Ascending aorta (tissue), 2 donors: ENCODE measurements around the gene TGM4. TPM values are rescaled to one million over a fixed set of nuclear protein-coding genes. Genes with fewer than 3 reads are reported as not detected.
A peak's percentile ranks its signal among the peaks of the same experiment; 100 is the strongest.

Source experiments
- DNase-seq, 2 donors: peaks; one replicate each; pipeline ENCODE4 v3.0.0-alpha.2; 2019; ENCODE audit warnings: low spot score in 2 of 2
- H3K27ac ChIP-seq, 2 donors: fragments of 200-600 bp; sonication (generic); one replicate each; pipeline ENCODE4 v1.5.1; 2016 to 2017; ENCODE audit warnings: mild to moderate bottlenecking in 1 of 2
- H3K27me3 ChIP-seq: fragments of 200-600 bp; sonication (generic); one replicate; pipeline ENCODE4 v1.5.1; 2017
- H3K36me3 ChIP-seq, 2 donors: fragments of 200-600 bp; sonication (generic); one replicate each; pipeline ENCODE4 v1.5.1; 2016
- H3K4me1 ChIP-seq, 2 donors: fragments of 200-600 bp; sonication (generic); one replicate each; pipeline ENCODE4 v1.5.1; 2016 to 2017; ENCODE audit warnings: mild to moderate bottlenecking in 1 of 2
- H3K4me3 ChIP-seq, 2 donors: fragments of 200-600 bp; sonication (generic); one replicate each; pipeline ENCODE4 v1.5.1; 2016 to 2017; ENCODE audit warnings: mild to moderate bottlenecking in 1 of 2
- H3K9me3 ChIP-seq, 2 donors: fragments of 200-600 bp; sonication (generic); one replicate each; pipeline ENCODE4 v1.5.1; 2016
- intact Hi-C: fragments of 100-400 bp; cut with DNase I; formaldehyde crosslinking; loops from one replicate; pipeline ENCODE4 v1.15.1; 2023
- total RNA-seq: library from RNA; depleted of rRNA; stranded (reverse); fragments of >200 nt; gene quantifications from one replicate; pipeline ENCODE4 v1.1.0, GENCODE V29; 2016
- TF ChIP-seq, protein P1 (sequence below), 3 experiments: fragments of 200-600 bp in 2 of 3; fragments of 450-650 bp in 1 of 3; sonication (generic) in 2 of 3; IDR thresholded peaks; one replicate each; pipeline ENCODE4 v1.5.1; 2016 to 2019; ENCODE audit warnings: antibody characterized with exemption in 3 of 3, mild to moderate bottlenecking in 1 of 3, moderate library complexity in 1 of 3

The TGM4 gene
- total RNA-seq, 1 donor from 2014 or later, result not detected

DNA sequence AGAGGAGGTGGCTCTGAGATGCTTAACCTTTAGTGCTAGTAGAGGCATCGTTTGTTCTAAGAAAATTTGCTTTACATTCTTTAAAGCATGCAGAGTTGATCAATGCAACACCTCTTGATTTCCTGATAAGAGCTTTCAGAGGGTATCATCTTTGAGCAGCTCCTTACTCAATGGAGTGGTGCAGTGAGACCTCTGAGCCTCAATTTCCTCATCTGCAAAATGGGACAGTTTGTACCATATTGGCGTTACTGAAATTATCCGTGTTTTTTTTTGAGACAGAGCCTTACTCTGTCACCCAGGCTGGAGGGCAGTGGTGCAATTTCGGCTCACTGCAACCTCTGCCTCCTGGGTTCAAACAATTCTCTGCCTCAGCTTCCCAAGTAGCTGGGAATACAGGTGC lies 14.3 kb upstream of the TGM4 start:
- no peaks in the 10 kb centered on the region for H3K9me3 ChIP-seq
- no peak overlapping the region for H3K27ac ChIP-seq
- TF ChIP-seq, protein P1, sequence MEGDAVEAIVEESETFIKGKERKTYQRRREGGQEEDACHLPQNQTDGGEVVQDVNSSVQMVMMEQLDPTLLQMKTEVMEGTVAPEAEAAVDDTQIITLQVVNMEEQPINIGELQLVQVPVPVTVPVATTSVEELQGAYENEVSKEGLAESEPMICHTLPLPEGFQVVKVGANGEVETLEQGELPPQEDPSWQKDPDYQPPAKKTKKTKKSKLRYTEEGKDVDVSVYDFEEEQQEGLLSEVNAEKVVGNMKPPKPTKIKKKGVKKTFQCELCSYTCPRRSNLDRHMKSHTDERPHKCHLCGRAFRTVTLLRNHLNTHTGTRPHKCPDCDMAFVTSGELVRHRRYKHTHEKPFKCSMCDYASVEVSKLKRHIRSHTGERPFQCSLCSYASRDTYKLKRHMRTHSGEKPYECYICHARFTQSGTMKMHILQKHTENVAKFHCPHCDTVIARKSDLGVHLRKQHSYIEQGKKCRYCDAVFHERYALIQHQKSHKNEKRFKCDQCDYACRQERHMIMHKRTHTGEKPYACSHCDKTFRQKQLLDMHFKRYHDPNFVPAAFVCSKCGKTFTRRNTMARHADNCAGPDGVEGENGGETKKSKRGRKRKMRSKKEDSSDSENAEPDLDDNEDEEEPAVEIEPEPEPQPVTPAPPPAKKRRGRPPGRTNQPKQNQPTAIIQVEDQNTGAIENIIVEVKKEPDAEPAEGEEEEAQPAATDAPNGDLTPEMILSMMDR (IDR thresholded peaks at IDR 0.05), result no peak
- H3K4me1 ChIP-seq, result peaks cover 0 to 11% of the 10 kb centered on the region in 2 donors
- no peaks in the 10 kb centered on the region for H3K36me3 ChIP-seq
- no peaks in the 10 kb centered on the region for H3K27me3 ChIP-seq
- intact Hi-C loops, result loop anchor here (2.0 to 10.0 kb wide), 3 partner anchors 117 to 805 kb away; partner anchors contain the start of genes EXOSC7, TCAIM and ZDHHC3
- no peak for DNase-seq
- no peak overlapping the region for H3K4me3 ChIP-seq

DNA sequence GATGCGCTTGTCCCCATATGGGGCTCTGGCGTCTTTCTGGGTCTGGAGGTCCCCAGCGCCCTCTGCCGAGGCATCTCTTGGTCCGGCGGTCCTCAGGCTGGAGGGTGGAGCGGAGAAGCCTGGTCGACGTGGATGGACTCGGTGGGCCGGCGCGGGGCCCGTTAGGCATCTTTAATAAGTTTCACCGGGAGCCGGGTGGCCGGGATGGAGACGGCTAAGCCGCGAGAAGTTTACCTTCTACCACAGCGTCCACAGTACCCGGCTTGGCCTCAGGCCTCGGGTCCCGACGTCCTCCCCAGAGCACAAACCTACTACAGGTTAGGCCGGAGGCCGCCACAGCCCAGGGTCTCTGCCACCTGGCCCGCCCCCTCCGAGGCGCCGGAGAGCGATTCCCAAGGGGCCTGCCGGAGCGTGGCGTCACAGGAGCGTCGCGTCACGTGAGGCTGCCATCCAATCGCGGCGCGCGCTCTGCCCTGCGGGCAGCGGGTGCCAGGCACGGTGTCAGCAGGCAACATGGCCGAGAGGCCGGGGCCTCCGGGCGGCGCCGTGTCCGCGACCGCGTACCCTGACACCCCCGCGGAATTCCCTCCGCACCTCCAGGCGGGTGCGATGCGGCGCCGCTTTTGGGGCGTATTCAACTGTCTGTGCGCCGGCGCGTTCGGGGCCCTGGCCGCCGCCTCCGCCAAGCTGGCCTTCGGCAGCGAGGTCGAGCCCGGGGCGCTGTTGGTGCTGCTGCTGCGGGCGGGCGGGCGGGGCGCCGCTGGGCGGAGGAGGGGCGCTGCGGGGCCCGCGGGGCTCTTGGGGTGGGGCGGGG lies 12.8 kb upstream of the TGM4 start, which contains the start of gene TMEM42:
TMEM42 (plus strand) TSS at position 501 of the 814 bp plus-strand sequence; CDS start at position 514, 13 bp downstream.
- intact Hi-C loops, result loop anchor here (1.0 to 10.0 kb wide), 5 partner anchors 100 to 803 kb away; partner anchors contain the start of genes EXOSC7, KIAA1143, KIF15 and TCAIM
- peaks cover 0 to 11% of the 10 kb centered on the region in 2 donors for H3K4me1 ChIP-seq
- DNase-seq, result peak; percentile 55 to 95
- no peaks in the 10 kb centered on the region for H3K27me3 ChIP-seq
- H3K27ac ChIP-seq, result peak within 1 kb of the TSS; percentile 91 to 96
- H3K36me3 ChIP-seq, result peaks cover 0 to under 1% of the 10 kb centered on the region in 2 donors
- peak within 1 kb of the TSS; percentile 67 to 89 for H3K4me3 ChIP-seq
- TF ChIP-seq, protein P1 (IDR thresholded peaks at IDR 0.05), result peak in 2 of 3 experiments; percentile 4 to 40
- no peaks in the 10 kb centered on the region for H3K9me3 ChIP-seq

DNA sequence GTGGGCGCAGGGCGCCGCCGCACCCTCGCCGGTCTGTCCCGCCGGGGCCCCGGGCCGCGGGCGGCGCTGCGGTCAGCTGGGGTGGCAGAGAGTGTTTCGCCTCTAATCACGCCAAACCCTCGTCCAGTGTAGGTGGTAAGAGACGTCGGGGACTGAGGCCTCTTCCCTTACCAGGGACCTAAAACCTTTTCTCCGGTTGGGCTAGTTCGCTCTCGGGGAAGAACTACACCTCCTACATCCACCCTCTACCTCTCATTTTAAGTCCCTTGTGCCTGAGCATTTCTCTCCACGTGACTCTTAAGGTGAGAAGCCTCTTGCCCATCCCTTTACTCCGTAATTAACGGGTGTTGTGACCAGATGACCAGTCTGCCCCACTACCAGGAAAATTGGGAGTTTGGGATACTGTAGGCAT lies 12.2 kb upstream of the TGM4 start:
- Histone ChIP-seq H3K4me1 (peaks cover 0 to 11% of the 10 kb centered on the region in 2 donors), H3K4me3 (peak overlapping the region; percentile 67 to 89), H3K9me3 (no peaks in the 10 kb centered on the region), H3K36me3 (peaks cover 0 to 4% of the 10 kb centered on the region in 2 donors), H3K27me3 (no peaks in the 10 kb centered on the region), H3K27ac (peak overlapping the region; percentile 91 to 96)
- TF ChIP-seq, protein P1 (IDR thresholded peaks at IDR 0.05), result no peak
- intact Hi-C loops, result loop anchor here (5.0 to 10.0 kb wide), 2 partner anchors 525 to 803 kb away; partner anchors contain the start of gene TCAIM
- no peak for DNase-seq

DNA sequence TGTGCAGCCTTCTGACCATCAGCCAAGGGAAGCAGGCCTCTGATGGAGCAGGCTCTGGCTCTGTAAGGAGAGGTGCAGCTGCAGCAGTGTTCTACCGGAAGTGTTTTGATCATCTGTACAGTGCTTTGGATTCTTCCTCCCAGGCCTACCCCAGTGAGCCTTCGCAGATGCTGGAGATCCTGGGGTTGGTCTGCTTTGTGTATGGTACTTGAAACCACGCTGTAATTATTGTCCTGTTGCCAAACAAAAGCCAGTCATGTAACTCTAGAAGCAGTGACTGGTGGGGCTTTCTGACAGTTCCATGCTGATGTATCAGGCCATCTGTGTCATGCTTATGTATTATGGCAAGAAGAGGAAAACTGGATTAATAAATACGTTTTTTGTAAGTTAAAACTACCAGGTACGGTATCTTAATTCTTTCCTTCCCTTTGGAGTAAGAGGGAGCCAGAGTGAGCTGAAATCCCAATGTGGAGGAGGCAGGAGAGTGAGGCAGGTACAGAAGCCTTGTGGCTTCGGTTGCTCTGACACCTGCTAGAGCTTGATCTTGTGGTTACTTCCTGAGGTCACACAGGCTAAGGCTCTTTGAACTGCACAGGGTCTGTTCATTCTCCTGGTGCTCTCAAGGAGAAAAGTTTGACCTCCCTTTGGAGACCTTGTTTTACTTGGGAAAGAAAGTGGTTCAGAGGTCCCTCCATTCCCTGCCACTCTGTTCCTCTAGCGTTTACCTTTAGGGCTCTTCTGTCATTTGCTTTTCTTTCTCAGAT lies 9.0 kb upstream of the TGM4 start:
- Histone ChIP-seq H3K27ac (no peak overlapping the region), H3K27me3 (no peaks in the 10 kb centered on the region), H3K4me3 (no peak overlapping the region), H3K9me3 (no peaks in the 10 kb centered on the region), H3K4me1 (peaks cover 0 to 11% of the 10 kb centered on the region in 2 donors), H3K36me3 (peaks cover 0 to 4% of the 10 kb centered on the region in 2 donors)
- no peak for DNase-seq
- intact Hi-C loops, result loop anchor here (10.0 kb wide), 1 partner anchor 799 kb away; no protein-coding TSS in a partner anchor
- TF ChIP-seq, protein P1 (IDR thresholded peaks at IDR 0.05), result no peak

DNA sequence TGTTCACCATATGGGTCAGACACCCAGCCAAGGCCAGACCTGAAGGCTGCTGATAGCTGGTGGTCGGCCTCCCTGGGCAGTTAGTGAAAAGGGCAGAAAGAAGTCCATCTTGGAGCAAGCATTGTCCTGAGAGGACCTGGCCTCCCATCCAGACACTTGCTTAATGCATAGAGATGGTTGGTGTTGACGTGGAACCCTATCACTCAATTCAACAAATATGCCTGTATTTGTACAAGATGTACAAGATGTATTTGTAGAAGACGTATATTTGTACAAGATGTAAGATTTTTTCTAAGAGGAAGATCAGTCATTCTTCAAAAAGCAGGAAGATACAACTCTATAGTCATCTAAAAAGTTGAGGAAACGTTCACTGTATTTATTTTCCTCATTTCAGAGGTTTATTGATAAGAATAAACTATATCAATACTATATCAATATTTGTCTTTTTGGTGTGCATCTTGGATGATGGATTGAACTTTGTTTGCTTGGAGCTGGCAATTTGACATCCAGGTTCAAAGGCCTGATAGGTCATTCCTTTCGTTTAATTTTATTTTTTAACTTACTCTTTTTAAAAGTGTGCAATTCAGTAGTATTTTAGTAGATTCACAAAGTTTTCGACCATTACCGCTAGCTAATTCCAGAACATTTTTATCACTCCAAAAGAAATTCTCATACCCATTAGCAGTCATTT lies 6.8 kb upstream of the TGM4 start:
- H3K36me3 ChIP-seq, result peaks cover 0 to 4% of the 10 kb centered on the region in 2 donors
- intact Hi-C loops, result loop anchor here (10.0 kb wide), 1 partner anchor 797 kb away; no protein-coding TSS in a partner anchor
- TF ChIP-seq, protein P1 (IDR thresholded peaks at IDR 0.05), result no peak

More for the DNA sequence above, 6.8 kb upstream of the TGM4 start:
- no peak overlapping the region for H3K4me3 ChIP-seq
- peaks cover 0 to 6% of the 10 kb centered on the region in 2 donors for H3K4me1 ChIP-seq
- no peaks in the 10 kb centered on the region for H3K27me3 ChIP-seq
- no peak overlapping the region for H3K27ac ChIP-seq
- DNase-seq, result no peak
- H3K9me3 ChIP-seq, result no peaks in the 10 kb centered on the region
